ENCODE data around the gene LSAMP. TPM values are rescaled to one million over a fixed set of nuclear protein-coding genes. Genes with fewer than 3 reads are reported as not detected.

Gene LSAMP
- total RNA-seq, 2 donors from 2014 or later: 1.7 to 2.1 TPM

- no peak for TF ChIP-seq CTCF (IDR thresholded peaks at IDR 0.05)
- no peak overlapping the region for H3K4me3 ChIP-seq
- H3K9me3 ChIP-seq: no peaks in the 10 kb centered on the region
- no peak overlapping the region for H3K27ac ChIP-seq
- DNase-seq (ENCODE audit: low spot score): no peak
- H3K4me1 ChIP-seq: no peaks in the 10 kb centered on the region
- no peaks in the 10 kb centered on the region for H3K27me3 ChIP-seq
- H3K36me3 ChIP-seq: no peaks in the 10 kb centered on the region
These were observed 60.6 kb downstream of the LSAMP start for GRCh38 chr3:116384717-116385116.

- TF ChIP-seq CTCF (IDR thresholded peaks at IDR 0.05): no peak
- no peaks in the 10 kb centered on the region for H3K36me3 ChIP-seq
- no peaks in the 10 kb centered on the region for H3K9me3 ChIP-seq
- no peak overlapping the region for H3K4me3 ChIP-seq
- H3K27ac ChIP-seq: no peak overlapping the region
- no peaks in the 10 kb centered on the region for H3K4me1 ChIP-seq
- no peaks in the 10 kb centered on the region for H3K27me3 ChIP-seq
- no peak for DNase-seq (ENCODE audit: low spot score)
These were observed 67.2 kb downstream of the LSAMP start for GRCh38 chr3:116378077-116378476.

- no peak for DNase-seq (ENCODE audit: low spot score)
- no peaks in the 10 kb centered on the region for H3K4me1 ChIP-seq
- H3K36me3 ChIP-seq: no peaks in the 10 kb centered on the region
- no peak for TF ChIP-seq CTCF (IDR thresholded peaks at IDR 0.05)
- no peaks in the 10 kb centered on the region for H3K27me3 ChIP-seq
- no peaks in the 10 kb centered on the region for H3K9me3 ChIP-seq
- no peak overlapping the region for H3K27ac ChIP-seq
- H3K4me3 ChIP-seq: no peak overlapping the region
These were observed 70.4 kb downstream of the LSAMP start for GRCh38 chr3:116374901-116375300.

- no peaks in the 10 kb centered on the region for H3K36me3 ChIP-seq
- H3K4me3 ChIP-seq: no peak overlapping the region
- no peaks in the 10 kb centered on the region for H3K4me1 ChIP-seq
- H3K27ac ChIP-seq: no peak overlapping the region
- H3K9me3 ChIP-seq: peaks cover 0 to 4% of the 10 kb centered on the region in 2 donors
- H3K27me3 ChIP-seq: no peaks in the 10 kb centered on the region
- no peak for TF ChIP-seq CTCF (IDR thresholded peaks at IDR 0.05)
- DNase-seq (ENCODE audit: low spot score): no peak
These were observed 77.4 kb downstream of the LSAMP start for GRCh38 chr3:116367761-116368395.

- no peak overlapping the region for H3K27ac ChIP-seq
- no peaks in the 10 kb centered on the region for H3K9me3 ChIP-seq
- H3K27me3 ChIP-seq: no peaks in the 10 kb centered on the region
- no peak for DNase-seq (ENCODE audit: low spot score)
- no peak for TF ChIP-seq CTCF (IDR thresholded peaks at IDR 0.05)
- no peaks in the 10 kb centered on the region for H3K36me3 ChIP-seq
- no peaks in the 10 kb centered on the region for H3K4me1 ChIP-seq
- H3K4me3 ChIP-seq: no peak overlapping the region
These were observed 89.2 kb downstream of the LSAMP start for GRCh38 chr3:116356056-116356455.

- Histone ChIP-seq H3K27me3 (no peaks in the 10 kb centered on the region), H3K36me3 (no peaks in the 10 kb centered on the region), H3K4me1 (no peaks in the 10 kb centered on the region), H3K4me3 (no peak overlapping the region), H3K9me3 (no peaks in the 10 kb centered on the region), H3K27ac (no peak overlapping the region)
- TF ChIP-seq CTCF (IDR thresholded peaks at IDR 0.05): no peak
- DNase-seq (ENCODE audit: low spot score): no peak
These were observed 90.9 kb downstream of the LSAMP start for GRCh38 chr3:116354382-116354781.

All from right atrium auricular region (tissue), 2 donors.